GM04503 (cell line): Measurements from ENCODE around the gene TRAF1.

ENCODE experiments used
- DNase-seq: peaks from one replicate; pipeline ENCODE4 v3.0.0-alpha.2; 2012; ENCODE audit warnings: low read depth

TRAF1 gene

GRCh38 chr9:120905315-120906164, 21.1 kb downstream of the TRAF1 start:
- no peak for DNase-seq

DNA sequence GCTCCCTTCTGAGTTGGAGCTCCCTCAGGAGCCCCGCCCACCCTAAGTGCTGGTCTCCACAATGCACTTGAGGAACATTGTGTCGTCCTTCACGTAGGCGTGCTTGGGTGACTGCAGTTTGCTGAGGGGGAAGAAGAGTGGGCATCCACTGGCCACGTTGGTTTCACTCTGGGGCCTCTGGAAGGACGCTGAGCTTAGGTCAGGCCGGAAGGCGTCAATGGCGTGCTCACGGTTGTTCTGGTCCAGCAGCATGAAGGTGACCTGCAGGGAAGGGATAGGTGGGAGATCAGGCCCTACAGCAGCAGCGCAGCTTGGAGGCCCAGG, 21.7 kb downstream of the TRAF1 start:
- no peak for DNase-seq

- no peak for DNase-seq
These were observed 22.3 kb downstream of the TRAF1 start for GRCh38 chr9:120904061-120904977.

DNA sequence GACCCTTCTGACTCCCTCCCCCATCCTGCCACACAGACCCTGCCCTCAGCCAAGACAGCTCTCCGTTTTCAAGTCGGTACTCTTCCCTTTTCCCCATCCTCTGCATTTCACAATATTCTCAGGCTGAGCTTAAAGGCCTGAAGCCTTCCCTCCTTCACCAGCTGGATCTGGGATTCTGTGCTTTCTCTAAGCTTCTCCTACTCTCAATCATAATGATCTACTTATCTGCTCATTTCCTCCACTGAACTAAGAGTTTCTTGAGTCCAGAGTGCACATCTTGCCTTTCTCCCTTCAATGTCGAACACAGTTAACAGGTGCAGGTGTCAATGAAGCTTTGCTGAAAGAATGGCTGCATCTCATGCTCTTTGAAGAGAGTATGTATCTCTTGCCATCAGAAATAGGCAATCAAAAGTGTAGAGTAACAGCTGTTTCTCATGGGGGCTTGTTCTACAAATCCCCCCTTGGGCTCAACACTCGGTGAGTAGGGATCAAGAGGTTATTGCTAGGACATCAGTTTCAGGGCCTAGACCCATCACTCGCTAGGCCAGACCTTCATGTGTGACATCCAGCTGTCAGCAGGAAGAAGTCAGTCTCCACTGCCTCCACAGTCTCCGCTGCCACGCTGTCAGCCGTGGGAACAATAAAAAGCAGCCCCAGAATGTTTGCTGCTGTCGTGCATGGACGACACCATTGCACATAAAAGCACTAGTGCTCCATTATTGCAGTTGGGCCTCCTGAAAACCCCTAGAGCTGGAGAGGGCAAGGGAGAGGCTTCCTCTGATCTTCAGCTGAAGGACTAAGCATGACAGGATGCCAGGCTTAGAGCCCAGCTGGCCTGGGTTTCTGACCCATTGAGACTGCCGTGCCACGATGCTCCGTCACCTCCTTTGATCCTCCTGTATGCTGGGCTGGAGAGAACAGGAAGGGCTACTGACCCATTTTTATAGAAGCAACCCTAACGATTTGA, 23.7 kb downstream of the TRAF1 start:
- no peak for DNase-seq

DNA sequence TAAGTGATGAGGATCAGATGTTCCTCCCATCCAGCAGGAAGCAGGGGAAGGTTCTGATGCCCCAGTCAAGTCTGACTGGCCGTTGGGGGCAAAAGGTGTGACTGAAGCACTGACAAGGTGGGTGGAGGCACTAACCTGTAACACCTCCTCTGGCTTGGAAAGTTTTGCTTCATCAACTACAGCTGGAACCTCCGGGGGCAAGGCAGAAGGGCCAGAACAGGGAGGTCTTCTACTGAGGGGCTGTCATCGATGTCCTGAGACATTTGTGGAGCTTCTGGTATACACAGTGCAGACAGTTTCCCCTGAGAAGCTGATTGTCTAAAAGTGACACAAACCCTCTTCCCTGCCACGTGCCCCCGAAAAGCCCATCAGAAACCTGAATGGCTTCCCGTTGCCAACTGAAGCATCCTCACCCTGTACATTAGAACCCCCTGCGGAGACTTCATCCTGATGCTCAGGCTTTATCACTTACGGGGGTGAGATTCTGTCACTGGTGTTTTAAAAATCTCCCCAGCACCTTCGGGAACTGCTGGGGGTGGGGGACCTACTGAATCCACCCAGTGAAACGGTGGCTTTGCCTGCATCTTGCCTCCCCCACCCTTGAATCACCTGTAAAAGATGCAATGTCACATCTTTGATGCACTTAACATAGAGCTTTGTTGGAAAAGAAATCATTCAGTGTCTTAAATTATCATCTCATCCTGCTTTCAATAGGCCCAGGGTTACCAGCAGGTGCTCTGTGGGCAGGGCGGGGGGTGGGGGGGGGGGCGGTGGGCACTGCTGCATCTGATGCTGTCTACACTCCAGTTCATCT, 24.6 kb downstream of the TRAF1 start:
- no peak for DNase-seq

DNA sequence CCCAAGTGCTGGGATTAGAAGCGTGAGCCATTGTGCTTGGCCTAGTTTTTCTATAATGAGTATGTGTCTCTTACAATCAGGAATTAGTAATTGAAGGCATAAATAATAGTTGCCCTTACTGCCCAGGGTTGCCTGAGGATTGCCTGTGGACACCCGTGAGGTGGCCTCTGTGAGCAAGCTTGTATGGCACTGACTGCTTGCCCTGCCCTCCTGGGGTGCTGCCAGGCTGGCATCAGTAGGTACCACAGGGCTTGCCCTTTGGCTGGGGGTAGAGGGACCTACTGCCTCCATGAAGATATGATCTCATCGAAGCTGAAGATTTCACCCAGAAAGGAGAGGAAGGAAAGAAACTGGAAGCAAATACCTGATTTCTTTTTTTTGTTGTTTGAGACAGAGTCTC, 25.8 kb downstream of the TRAF1 start:
- DNase-seq: no peak

DNA sequence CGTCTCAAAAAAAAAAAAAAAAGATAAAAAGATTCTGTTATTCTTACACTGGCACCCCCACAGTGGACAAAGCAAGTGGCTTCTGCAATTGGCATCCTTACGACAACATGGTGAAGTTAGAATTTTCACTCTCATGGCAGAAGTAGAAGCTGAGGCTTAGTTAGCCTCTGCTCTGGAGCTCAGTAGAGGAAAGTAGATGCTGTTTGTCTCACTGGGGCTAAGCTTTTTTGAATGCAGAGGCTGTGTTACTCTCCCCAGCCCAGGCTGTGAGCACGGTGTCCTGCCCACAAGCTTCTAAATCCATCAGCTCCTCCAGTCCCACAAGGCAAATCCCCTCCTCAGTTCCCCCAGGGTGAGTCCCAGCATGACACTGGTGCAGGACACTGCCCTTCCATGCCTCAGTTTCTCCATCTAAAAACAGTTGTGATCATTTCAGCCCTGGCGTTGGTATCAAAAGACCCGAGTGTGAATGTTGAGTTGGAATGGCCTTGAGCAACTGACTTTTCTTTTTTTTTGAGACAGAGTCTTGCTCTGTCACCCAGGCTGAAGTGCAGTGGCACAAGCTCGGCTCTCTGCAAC, 27.0 kb downstream of the TRAF1 start:
- no peak for DNase-seq

GRCh38 chr9:120898396-120898795, 28.2 kb downstream of the TRAF1 start:
- DNase-seq: no peak

- no peak for DNase-seq
These were observed 30.6 kb downstream of the TRAF1 start for GRCh38 chr9:120895951-120896350.

GRCh38 chr9:120894321-120895148, 32.1 kb downstream of the TRAF1 start:
- DNase-seq: no peak

DNA sequence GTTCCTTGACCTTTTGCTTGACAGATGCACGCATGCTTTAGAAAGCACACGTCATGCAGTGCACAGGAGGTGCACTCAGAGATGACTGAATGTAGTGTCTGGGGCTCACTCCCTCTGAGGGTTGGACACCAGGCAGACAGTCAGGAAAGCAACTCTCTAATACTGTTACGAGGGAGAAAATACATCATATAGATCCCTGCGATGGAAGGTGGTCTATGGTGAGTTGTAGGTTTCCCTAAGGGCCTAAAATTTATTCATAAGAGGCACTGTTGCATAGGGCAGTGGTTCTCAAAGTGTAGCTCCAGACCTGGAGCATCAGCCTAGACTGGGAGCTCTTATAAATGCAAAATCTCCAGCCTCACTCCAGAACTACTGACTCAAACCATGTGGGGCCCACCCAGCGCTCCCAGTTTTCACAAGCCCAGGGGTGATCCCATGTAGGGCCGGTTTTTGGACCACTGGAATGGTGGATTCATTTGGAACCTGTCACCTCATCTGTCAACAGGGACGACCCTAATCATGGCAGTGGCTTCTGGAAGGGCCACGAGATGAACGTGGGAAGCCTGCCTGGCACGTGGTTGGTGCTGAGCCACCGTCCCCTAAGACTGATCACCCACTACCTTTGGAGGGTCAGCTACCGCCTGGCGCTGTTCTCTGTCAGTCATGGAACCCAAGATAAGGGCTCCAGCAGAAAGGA, 32.8 kb downstream of the TRAF1 start:
- no peak for DNase-seq

- no peak for DNase-seq
These were observed 33.6 kb downstream of the TRAF1 start for GRCh38 chr9:120892748-120893610.

- no peak for DNase-seq
These were observed 34.5 kb downstream of the TRAF1 start for GRCh38 chr9:120891884-120892747.

DNA sequence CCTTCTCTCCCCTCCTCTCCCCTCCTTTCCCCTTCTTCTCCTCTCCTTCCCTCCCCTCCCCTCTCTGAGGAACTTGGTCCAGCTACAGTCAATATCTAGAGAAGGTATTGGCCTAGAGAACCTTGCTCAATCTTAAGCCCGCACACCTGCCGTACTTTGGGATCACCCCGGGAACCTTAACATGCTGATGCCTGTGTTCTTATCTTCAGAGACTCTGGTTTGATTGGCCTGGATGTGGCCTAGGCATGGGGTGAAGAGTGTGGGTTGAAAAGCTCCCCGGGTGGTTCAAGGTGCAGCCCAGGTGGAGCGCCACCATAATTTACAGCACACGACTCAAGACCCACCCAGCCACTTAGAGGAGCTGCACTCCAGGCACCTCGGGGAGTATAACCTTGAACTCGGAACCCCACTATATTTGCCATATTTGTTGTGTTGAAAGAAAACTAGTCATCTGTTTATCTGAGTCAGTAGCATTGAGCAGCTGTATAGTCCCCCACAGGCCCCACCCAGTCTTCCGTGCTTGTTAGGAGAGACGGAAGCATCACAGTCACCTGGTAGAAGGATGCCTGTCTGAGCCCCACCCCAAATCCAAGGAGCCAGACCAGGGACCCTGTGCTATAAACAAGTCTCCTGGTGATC, 35.2 kb downstream of the TRAF1 start:
- DNase-seq: no peak

- no peak for DNase-seq
These were observed 36.0 kb downstream of the TRAF1 start for GRCh38 chr9:120890320-120891244.
